BJ (cell line): ENCODE measurements around the gene PLAAT3. TPM values are rescaled to one million over a fixed set of nuclear protein-coding genes. Genes with fewer than 3 reads are reported as not detected.
"Not testable (repeated sequence)": the region's sequence is repeated elsewhere in the genome, so short reads cannot be mapped to it uniquely, and the experiment has no call there.

ENCODE experiments used
- CTCF ChIA-PET: fragments of 350-600 bp; formaldehyde crosslinking; extraction: SDS; loops from one replicate; lab custom pipeline; 2021; ENCODE audit warnings: antibody characterized with exemption, inconsistent platforms; lab: Yijun Ruan, JAX
- POLR2A ChIA-PET: fragments of 300-600 bp; sonication (Branson Sonifier 250); formaldehyde crosslinking; extraction: SDS; loops from one replicate; lab custom pipeline; 2021; ENCODE audit warnings: antibody characterized with exemption; lab: Charles Lee
- DNase-seq: peaks from one replicate; pipeline ENCODE4 v3.0.0-alpha.2; 2011; ENCODE audit warnings: low read depth
- H3K27me3 ChIP-seq: 2 replicates; pipeline ENCODE4 v1.6.0; 2011; ENCODE audit warnings: low read length; ENCODE audit not compliant: control insufficient read depth, insufficient read depth
- H3K36me3 ChIP-seq: 2 replicates; pipeline ENCODE4 v1.5.1; 2011; ENCODE audit warnings: low read length; ENCODE audit not compliant: control insufficient read depth, insufficient read depth
- H3K4me3 ChIP-seq: 2 replicates; pipeline ENCODE4 v1.5.1; 2011; ENCODE audit warnings: low read depth, mild to moderate bottlenecking, control low read depth, low read length
- CTCF ChIP-seq: IDR thresholded peaks from 2 replicates; pipeline ENCODE4 v1.5.1; 2011; ENCODE audit warnings: low read depth, mild to moderate bottlenecking, control low read depth, inconsistent platforms, low read length, moderate library complexity; ENCODE audit not compliant: insufficient read depth
- polyA plus RNA-seq: library from polyadenylated mRNA; depleted of rRNA; stranded (reverse); fragments of >200 nt; gene quantifications from 2 replicates; pipeline ENCODE4 v1.2.3, GENCODE V29; 2011

The PLAAT3 gene
- polyA plus RNA-seq, 1 experiment: 17.6 TPM

- Histone ChIP-seq H3K4me3 (no peak overlapping the region), H3K36me3 (peaks cover 7% of the 10 kb centered on the region), H3K27me3 (no peaks in the 10 kb centered on the region)
- CTCF ChIA-PET: interaction anchor here (0.8 to 1.4 kb wide), 3 partner anchors 17 to 161 kb away, joined by 3 to 5 read pairs (median 4); no protein-coding TSS in a partner anchor
- POLR2A ChIA-PET: no interaction called here
- TF ChIP-seq CTCF: peak; percentile 20; the same call in 1 of the 2 replicates
- no peak for DNase-seq
Measured at GRCh38 chr11:63641727-63642126, 27.5 kb upstream of the PLAAT3 start.

- no peak for DNase-seq
- Histone ChIP-seq H3K4me3 (no peak overlapping the region), H3K27me3 (no peaks in the 10 kb centered on the region), H3K36me3 (peaks cover 9% of the 10 kb centered on the region)
- peak; percentile 41 for TF ChIP-seq CTCF
- CTCF ChIA-PET: interaction anchor here (0.8 to 7.3 kb wide), 23 partner anchors 9 to 160 kb away, joined by 3 to 61 read pairs (median 4); partner anchors contain the start of genes ATL3 and ZFTA
- POLR2A ChIA-PET: interaction anchor here (0.6 kb wide), 1 partner anchor 240 kb away, joined by 5 read pairs; no protein-coding TSS in a partner anchor
Measured at GRCh38 chr11:63639199-63639832, 25.1 kb upstream of the PLAAT3 start.

GRCh38 chr11:63638436-63638835 is 24.2 kb upstream of the PLAAT3 start:
- ChIA-PET CTCF (interaction anchor here (0.8 to 7.3 kb wide), 23 partner anchors 8 to 159 kb away, joined by 3 to 61 read pairs (median 5); partner anchors contain the start of genes ATL3 and ZFTA), POLR2A (interaction anchor here (0.6 kb wide), 1 partner anchor 241 kb away, joined by 5 read pairs; no protein-coding TSS in a partner anchor)
- not testable (repeated sequence) for DNase-seq, H3K4me3 ChIP-seq, H3K36me3 ChIP-seq, H3K27me3 ChIP-seq

GRCh38 chr11:63635762-63636465 is 21.7 kb upstream of the PLAAT3 start:
- H3K4me3 ChIP-seq: no peak overlapping the region
- TF ChIP-seq CTCF: peak; percentile 77
- ChIA-PET POLR2A (no interaction called here), CTCF (interaction anchor here (0.7 to 7.3 kb wide), 15 partner anchors 10 to 310 kb away, joined by 3 to 61 read pairs (median 3); no protein-coding TSS in a partner anchor)
- H3K36me3 ChIP-seq: peaks cover 13% of the 10 kb centered on the region
- H3K27me3 ChIP-seq: no peaks in the 10 kb centered on the region
- no peak for DNase-seq

- Histone ChIP-seq H3K36me3 (peaks cover 20% of the 10 kb centered on the region), H3K4me3 (no peak overlapping the region), H3K27me3 (no peaks in the 10 kb centered on the region)
- POLR2A ChIA-PET: no interaction called here
- no peak for DNase-seq
- CTCF ChIA-PET: interaction anchor here (1.1 to 1.5 kb wide), 4 partner anchors 10 to 150 kb away, joined by 3 to 7 read pairs (median 6); no protein-coding TSS in a partner anchor
- no peak for TF ChIP-seq CTCF
Measured at GRCh38 chr11:63629426-63629825, 15.2 kb upstream of the PLAAT3 start.
